HG03139 (cell line): ENCODE results near the gene LNPEP.

ENCODE experiments used
- ATAC-seq: cut with Tn5 transposase; IDR thresholded peaks from one replicate; pipeline ENCODE4 v1.9.1; 2021; ENCODE audit not compliant: unreplicated experiment

LNPEP gene

DNA sequence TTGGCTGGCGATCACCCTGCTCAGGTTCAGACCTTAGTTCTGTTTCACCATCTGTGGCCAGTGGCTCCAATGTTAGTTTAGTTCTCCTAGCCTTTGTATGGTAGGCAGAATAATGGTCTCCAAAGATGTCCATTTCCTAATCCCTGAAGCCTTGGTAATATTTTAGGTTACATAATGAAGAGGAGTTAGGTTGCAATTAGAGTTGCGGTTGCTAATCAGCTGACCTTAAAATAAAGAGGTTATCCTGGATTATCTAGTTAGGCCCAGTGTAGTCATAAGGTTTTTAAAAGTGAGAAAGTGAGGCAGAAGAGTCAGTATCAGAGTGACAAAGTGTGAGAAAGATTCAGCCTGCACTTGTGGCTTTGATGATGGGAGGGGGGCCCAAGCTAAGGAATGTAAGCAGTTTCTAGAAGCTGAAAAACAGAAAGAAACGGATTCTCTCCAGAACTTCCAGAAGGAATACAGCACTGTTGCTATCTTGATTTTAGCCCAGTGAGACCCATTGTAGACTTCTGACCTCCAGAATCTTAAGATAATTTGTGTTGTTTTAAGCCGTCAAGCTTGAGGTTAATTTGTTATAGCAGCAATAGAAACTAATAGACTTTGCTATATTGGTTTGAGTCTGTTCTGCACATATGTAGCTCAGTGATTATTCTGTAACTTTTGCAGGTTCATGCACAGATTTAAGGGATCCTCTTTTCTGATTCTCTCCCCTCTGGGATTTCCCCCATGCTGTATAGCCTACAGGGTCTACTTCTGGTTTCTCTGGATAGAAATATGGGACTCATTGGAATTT lies 21.6 kb downstream of the LNPEP start:
- peak; percentile 39 for ATAC-seq

- ATAC-seq = no peak
Measured at GRCh38 chr5:96958977-96959376, 23.1 kb downstream of the LNPEP start.

- ATAC-seq = peak; percentile 45
Measured at GRCh38 chr5:96961053-96961452, 25.2 kb downstream of the LNPEP start.

- no peak for ATAC-seq
Measured at GRCh38 chr5:96962540-96962991, 26.7 kb downstream of the LNPEP start.

- ATAC-seq = peak; percentile 41
Measured at GRCh38 chr5:96963267-96963666, 27.4 kb downstream of the LNPEP start.

DNA sequence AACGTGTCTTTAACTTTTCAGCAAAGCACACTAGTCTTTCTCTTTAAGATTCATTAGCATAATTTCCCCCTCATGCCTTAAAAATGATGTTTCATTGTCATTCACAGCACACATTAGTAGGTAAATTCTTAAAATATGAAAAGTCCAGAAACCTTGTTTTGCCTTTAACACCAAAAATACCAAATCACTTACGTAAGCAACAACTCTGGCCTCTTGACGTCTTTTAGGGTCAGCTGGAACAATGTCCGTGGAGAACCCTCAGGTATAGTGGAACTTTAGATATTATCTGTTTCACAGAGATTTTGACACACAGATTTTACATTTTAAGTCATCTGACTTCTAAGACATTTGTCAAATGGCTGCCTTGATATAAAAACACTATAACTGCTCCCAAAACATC lies 30.9 kb downstream of the LNPEP start:
- ATAC-seq = no peak

DNA sequence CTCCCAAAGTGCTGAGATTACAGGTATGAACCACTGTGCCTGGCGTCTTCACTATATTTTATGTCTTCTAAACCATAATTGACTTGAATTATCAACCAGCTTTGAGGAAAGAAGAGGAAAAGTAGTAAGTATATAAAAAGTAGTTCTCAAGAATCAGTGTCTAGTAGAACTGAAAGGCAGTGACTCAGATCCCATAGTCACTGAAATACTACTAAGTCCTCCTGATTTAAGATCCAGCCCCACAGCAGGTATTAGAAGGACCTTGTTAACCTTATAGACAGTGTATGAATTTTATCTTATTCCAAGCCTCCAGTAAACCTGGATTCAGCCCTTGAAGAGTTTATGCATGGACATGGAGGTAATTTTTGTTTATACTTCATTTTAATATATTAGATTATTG lies 31.5 kb downstream of the LNPEP start:
- no peak for ATAC-seq

DNA sequence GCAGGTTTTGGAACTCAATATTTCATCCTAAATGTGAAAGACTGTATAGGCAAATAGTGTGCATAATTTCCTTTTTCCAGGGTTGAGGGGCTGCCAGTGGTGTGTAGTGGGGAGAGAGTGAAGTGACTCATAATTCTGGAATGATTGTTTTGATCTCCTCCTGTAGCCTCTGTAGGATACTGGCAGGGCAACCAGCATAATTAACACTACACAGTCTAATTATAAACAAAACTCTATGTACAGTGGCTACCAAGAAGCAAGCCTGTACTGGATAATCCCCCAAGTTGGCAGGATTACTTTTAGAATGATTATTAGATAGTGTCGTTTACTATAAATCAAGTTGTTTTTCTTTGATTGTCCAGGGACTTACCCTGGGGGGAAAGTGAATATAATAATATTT lies 32.2 kb downstream of the LNPEP start:
- no peak for ATAC-seq

DNA sequence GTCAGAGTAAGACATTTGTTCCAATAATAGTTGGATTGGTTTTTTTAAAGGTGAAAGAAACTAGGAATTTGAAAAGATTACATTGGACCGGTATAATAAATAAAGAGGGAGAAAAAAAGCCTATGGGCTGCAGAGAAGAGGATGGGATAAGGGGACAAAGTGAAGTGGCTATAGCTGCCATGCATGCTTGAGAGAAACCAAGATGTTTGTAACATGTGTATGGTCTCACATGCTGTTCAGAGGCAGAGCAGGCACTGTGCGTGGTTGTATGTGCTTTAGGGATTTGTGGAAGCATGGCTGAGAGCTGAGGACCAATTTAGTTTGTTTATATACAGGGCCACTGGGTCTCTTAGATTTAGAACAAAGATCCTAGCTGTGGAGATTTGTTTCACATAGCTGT lies 32.7 kb downstream of the LNPEP start:
- no peak for ATAC-seq

- no peak for ATAC-seq
Measured at GRCh38 chr5:96969366-96969765, 33.5 kb downstream of the LNPEP start.

GRCh38 chr5:96972599-96973334 lies 36.9 kb downstream of the LNPEP start:
- no peak for ATAC-seq

DNA sequence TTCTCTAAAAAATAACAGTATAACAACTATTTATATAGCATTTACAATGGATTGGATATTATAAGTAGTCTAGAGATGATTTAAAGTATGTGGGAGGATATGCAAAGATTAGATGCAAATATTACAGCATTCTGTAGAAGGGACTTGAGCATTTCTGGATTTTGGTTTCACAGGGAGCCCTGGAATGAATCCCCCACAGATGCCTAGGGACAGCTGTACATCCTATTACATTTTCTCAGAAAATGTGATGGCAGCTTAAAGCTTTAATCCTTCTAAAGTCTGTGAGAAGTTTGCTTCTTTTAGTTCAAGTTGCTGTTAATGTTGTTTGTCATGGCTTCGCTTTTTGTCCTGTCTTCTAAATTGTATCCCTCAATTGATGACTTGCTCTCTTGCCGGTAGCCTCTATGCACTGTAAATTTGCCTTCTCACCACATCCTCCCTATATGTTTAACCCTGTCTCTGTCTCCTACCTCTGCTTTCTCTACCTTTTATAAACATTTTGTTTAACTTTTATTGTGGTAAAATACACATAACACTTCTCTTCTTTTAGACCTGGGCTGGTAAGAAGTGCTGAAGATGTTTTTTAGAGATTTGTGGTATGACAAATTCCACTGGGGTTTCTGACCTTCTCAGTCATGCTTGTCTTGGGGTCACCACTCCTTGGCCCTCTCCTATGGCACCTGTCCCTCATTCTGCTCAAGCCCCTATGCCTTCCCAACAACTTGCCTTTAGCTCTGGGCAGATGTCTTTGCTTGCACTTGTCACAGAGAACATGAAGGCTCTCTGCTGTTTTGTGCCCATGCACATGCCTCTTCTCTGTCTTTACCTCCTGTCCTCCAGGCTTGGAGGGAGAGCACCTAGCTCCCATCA lies 37.9 kb downstream of the LNPEP start:
- peak; percentile 58 for ATAC-seq

DNA sequence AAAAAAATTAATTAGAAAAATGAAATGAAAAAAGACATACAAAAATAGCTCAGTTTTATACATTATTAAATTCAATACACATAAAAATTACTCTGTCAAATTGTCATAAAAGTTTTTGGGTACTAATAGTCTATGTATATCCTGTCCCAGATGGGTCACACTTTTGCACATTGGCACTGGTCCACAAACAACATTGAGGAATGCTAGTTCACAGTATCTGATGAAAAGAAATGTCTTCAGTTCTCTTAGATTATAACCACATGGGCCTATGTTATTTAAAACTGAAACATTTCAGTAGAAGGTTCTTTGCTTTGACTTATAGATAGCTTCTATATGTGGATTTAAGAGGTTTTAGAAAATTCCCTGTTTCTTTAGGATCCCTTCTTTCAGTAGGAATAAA lies 39.8 kb downstream of the LNPEP start:
- no peak for ATAC-seq

DNA sequence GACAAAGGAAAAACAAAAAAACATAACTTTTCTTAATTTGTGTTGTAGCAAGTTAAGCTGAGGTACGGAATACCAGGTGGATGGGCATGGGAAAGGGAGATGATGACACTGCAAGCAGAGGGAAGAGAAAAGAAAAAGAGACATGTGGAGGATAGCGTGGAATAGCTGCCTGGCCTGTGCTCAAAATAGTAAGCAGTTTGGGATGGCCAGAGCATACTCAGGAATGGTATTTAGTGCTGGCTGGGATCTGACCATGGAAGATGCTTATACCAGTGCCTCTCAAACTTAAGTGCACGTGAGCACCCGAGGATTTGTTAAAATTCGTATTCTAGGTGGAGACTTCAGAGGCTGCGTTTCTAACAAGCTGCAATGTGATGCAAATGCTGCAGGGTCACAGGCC lies 41.3 kb downstream of the LNPEP start:
- no peak for ATAC-seq

DNA sequence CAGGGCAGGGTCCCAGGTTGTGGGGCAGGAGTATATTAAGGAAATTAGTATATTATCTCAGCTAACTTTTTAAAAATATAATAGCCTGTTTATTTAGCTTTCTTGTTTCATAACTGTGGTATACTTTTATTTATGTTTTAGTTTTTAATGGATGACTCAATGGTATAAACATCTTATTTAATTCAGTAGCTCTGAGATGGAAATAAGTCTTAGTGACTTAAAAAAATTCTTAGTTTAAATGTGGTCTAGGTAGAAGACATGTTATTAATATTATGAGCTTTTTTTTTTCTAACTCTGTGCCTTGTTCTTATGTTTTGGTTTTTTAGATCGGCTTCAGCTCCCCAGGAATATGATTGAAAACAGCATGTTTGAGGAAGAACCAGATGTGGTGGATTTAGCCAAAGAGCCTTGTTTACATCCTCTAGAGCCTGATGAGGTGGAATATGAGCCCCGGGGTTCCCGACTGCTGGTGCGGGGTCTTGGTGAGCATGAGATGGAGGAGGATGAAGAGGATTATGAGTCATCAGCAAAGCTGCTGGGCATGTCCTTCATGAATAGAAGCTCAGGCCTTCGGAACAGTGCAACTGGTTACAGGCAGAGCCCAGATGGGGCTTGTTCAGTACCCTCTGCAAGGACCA lies 43.1 kb downstream of the LNPEP start:
- no peak for ATAC-seq

- ATAC-seq = no peak
Measured at GRCh38 chr5:96984506-96985192, 48.8 kb downstream of the LNPEP start.

DNA sequence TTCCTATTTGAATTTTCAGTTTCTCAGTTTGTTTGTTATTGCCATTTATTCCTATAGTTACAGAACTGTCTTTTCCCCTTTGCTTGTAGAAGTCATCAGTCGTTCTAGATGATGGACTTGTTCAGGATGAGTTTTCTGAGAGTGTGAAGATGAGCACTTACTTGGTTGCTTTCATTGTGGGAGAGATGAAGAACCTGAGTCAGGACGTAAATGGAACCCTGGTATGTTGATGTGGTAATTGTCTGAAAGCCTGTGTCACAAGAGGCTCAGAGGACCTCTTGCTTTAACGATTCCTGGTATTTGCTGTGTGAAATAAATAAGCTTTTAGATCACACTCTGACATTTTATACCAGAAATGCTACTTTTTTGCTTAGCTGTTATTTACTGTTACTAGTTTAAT lies 50.6 kb downstream of the LNPEP start:
- no peak for ATAC-seq

DNA sequence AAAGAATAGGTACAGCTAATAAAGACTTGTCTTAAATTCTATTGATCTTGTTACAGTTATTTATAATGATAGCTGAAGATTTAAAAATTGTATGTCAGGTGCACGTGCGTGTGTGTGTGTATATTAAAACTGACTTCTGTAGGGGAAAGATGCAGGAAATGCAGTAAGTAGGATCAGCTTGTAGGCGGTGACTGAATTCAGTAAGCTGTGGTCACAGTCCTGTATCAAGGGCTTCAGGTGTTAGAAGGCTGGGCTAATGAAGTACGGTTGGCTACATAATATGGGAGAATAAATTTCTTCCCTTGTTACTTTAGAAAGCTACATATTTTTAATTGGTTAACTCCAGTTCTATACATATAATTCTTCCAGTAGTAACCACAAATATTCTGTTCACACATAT lies 54.2 kb downstream of the LNPEP start:
- ATAC-seq = no peak

DNA sequence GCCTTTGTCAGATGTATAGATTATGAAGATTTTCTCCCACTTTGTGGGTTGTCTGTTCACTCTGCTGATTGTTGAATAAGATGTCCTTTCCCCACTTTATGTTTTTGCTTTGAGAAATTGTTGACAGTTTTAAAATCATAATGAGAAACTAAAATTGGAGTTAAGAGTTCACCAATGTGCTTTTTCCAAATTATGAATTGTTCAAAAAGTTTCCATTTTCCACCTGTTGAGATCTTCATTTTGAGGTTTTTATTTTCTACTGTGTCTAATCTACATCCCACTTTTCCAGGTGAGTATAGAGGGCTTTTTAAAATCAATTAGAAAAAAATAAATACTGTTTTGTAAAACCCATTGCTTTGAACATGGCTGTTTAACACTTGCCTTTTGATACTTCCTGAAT lies 55.8 kb downstream of the LNPEP start:
- ATAC-seq = no peak

- ATAC-seq = no peak
Measured at GRCh38 chr5:96993760-96994159, 57.9 kb downstream of the LNPEP start.
